K562 (cell line): ENCODE results near the gene PAPSS2. TPM values are rescaled to one million over a fixed set of nuclear protein-coding genes. Genes with fewer than 3 reads are reported as not detected.

Experiments used
- ATAC-seq: fragments of 200-7000 bp; cut with Tn5 transposase; 3 replicates; pipeline ENCODE4 v1.9.1; 2020; ENCODE audit warnings: moderate library complexity
- BruUV-seq: library from RNA; stranded (reverse); fragments of 400-500 nt; replicated peaks from 2 replicates; lab custom pipeline; 2021; lab: Mats Ljungman, UMichigan
- CTCF ChIA-PET: fragments of 300-600 bp; formaldehyde crosslinking; extraction: SDS; loops from one replicate; lab custom pipeline; 2021; ENCODE audit warnings: low intra/inter-chr PET ratio; lab: Yijun Ruan, JAX
- POLR2A ChIA-PET: fragments of 300-600, 350-650 bp; sonication (Branson Sonifier 250); formaldehyde crosslinking; extraction: SDS; loops from one replicate; lab custom pipeline; 2021; ENCODE audit warnings: antibody characterized with exemption, inconsistent platforms; lab: Yijun Ruan, JAX
- DNase-seq, 4 experiments: peaks; one replicate each; pipeline versions ENCODE4 v3.0.0 to v3.0.0-alpha.2; 2011 to 2018; ENCODE audit warnings: low spot score in 3 of 4, mixed read lengths in 3 of 4; ENCODE audit errors: extremely low read depth in 1 of 4
- FAIRE-seq: peaks from 2 replicates; lab custom pipeline; 2011; peaks lifted over from hg19 to GRCh38; lab: Jason Lieb, UNC
- H2AFZ ChIP-seq: 2 replicates; pipeline ENCODE4 v1.6.0; 2011; ENCODE audit warnings: low read depth, low read length, control low read depth, inconsistent platforms
- H3K27ac ChIP-seq: fragments of 200-600 bp; 3 replicates; pipeline ENCODE4 v1.8.0; 2011; ENCODE audit warnings: low read depth, mild to moderate bottlenecking, control low read depth, inconsistent platforms, low read length, moderate library complexity, mixed read lengths; ENCODE audit errors: extremely low read depth
- H3K27me3 ChIP-seq, 2 experiments: fragments of 300-600 bp in 1 of 2; 2 replicates in 1 of 2; 3 replicates in 1 of 2; pipeline versions ENCODE4 v1.6.0 to v1.8.0; 2011; ENCODE audit warnings: inconsistent platforms in 2 of 2, low read length in 2 of 2, mild to moderate bottlenecking in 1 of 2, mixed read lengths in 1 of 2, moderate library complexity in 1 of 2; ENCODE audit not compliant: control insufficient read depth in 2 of 2, insufficient read depth in 2 of 2
- H3K36me3 ChIP-seq: fragments of 300-600 bp; 3 replicates; pipeline ENCODE4 v1.8.0; 2011; ENCODE audit warnings: mild to moderate bottlenecking, low read length, inconsistent platforms; ENCODE audit not compliant: control insufficient read depth, insufficient read depth
- H3K4me1 ChIP-seq, 2 experiments: fragments of 200-600 bp in 1 of 2; replicated peaks in 1 of 2; 2 replicates in 1 of 2; 3 replicates in 1 of 2; pipeline versions ENCODE4 v1.5.1 to v1.8.0; 2011; ENCODE audit warnings: inconsistent platforms in 2 of 2, low read length in 2 of 2, mild to moderate bottlenecking in 1 of 2, mixed read lengths in 1 of 2, moderate library complexity in 1 of 2; ENCODE audit not compliant: control insufficient read depth in 2 of 2, insufficient read depth in 2 of 2
- H3K4me2 ChIP-seq: 2 replicates; pipeline ENCODE4 v1.6.1; 2011; ENCODE audit warnings: low read length, control low read depth, inconsistent platforms, mixed read lengths; ENCODE audit not compliant: insufficient read depth
- H3K4me3 ChIP-seq: fragments of 200-600 bp; sonication (generic), shearing (Covaris generic); 2 replicates; pipeline ENCODE4 v1.5.1; 2016; ENCODE audit warnings: control low read depth, inconsistent platforms
- H3K79me2 ChIP-seq: fragments of 200-600 bp; 3 replicates; pipeline ENCODE4 v1.8.0; 2011; ENCODE audit warnings: low read length, inconsistent platforms; ENCODE audit not compliant: control insufficient read depth, insufficient read depth
- H3K9ac ChIP-seq, 2 experiments: 2 replicates each; pipeline versions ENCODE4 v1.6.0 to v1.6.1; 2011; ENCODE audit warnings: low read depth in 2 of 2, low read length in 2 of 2, control low read depth in 1 of 2, inconsistent platforms in 1 of 2, mild to moderate bottlenecking in 1 of 2, mixed read lengths in 1 of 2; ENCODE audit not compliant: insufficient read depth in 1 of 2
- H3K9me1 ChIP-seq: one replicate; pipeline ENCODE4 v1.6.0; 2011; ENCODE audit warnings: inconsistent platforms, mild to moderate bottlenecking, low read length, moderate library complexity; ENCODE audit not compliant: control insufficient read depth, insufficient read depth
- H3K9me3 ChIP-seq: replicated peaks from 2 replicates; pipeline ENCODE4 v1.5.1; 2011; ENCODE audit warnings: low read depth, low read length, inconsistent platforms; ENCODE audit not compliant: control insufficient read depth, insufficient read depth
- H4K20me1 ChIP-seq: replicated peaks from 2 replicates; pipeline ENCODE4 v1.6.1; 2011; ENCODE audit warnings: low read length, inconsistent platforms, mixed read lengths; ENCODE audit not compliant: control insufficient read depth, insufficient read depth
- CREM ChIP-seq: IDR thresholded peaks from 2 replicates; pipeline ENCODE4 v1.6.1; 2014; ENCODE audit warnings: antibody characterized with exemption, low read depth
- HSF4 ChIP-seq: fragments of 250-450 bp; sonication (Bioruptor Pico); IDR thresholded peaks from 2 replicates; pipeline ENCODE4 v2.1.2; 2022; ENCODE audit warnings: mild to moderate bottlenecking, moderate library complexity, borderline replicate concordance
- KHSRP ChIP-seq: fragments of 450-650 bp; IDR thresholded peaks from 2 replicates; pipeline ENCODE4 v1.6.1; 2017
- PML ChIP-seq: IDR thresholded peaks from 2 replicates; pipeline ENCODE4 v1.6.1; 2012; ENCODE audit warnings: low read length, inconsistent platforms
- RBBP5 ChIP-seq: fragments of 200-600 bp; sonication (generic); IDR thresholded peaks from 2 replicates; pipeline ENCODE4 v1.6.1; 2012; ENCODE audit warnings: borderline replicate concordance, mild to moderate bottlenecking, low read length, control low read depth, inconsistent platforms; ENCODE audit not compliant: insufficient read depth, poor library complexity, severe bottlenecking
- SAFB ChIP-seq: fragments of 200-400 bp; formaldehyde crosslinking; IDR thresholded peaks from 2 replicates; pipeline ENCODE4 v1.6.1; 2017; ENCODE audit warnings: low read depth, low read length, borderline replicate concordance
- ZFPM2 ChIP-seq: fragments of 250-450 bp; sonication (Bioruptor Pico); IDR thresholded peaks from 2 replicates; pipeline ENCODE4 v1.5.1; 2022; ENCODE audit warnings: mild to moderate bottlenecking
- ZNF12 ChIP-seq: sonication (generic); formaldehyde crosslinking; IDR thresholded peaks from 2 replicates; pipeline ENCODE4 v1.4.0; 2020; ENCODE audit warnings: mild to moderate bottlenecking, missing genetic modification reagents
- ZNF146 ChIP-seq: IDR thresholded peaks from one replicate; pipeline ENCODE4 v1.6.1; 2018; ENCODE audit warnings: missing compliant biosample characterization; ENCODE audit not compliant: unreplicated experiment
- ZNF444 ChIP-seq: fragments of 250-450 bp; sonication (Bioruptor Pico); IDR thresholded peaks from 2 replicates; pipeline ENCODE4 v1.4.0; 2020; ENCODE audit warnings: mild to moderate bottlenecking, moderate library complexity
- ZNF583 ChIP-seq: fragments of 250-450 bp; sonication (Bioruptor Pico); IDR thresholded peaks from 2 replicates; pipeline ENCODE4 v1.4.0; 2020
- WGBS: fragments of 100-300 bp; shearing (Covaris generic); methylation state at CpG from one replicate; pipeline ENCODE4 v1.1.6; 2016; ENCODE audit warnings: low coverage, mixed read lengths; ENCODE audit not compliant: insufficient coverage; ENCODE audit errors: missing lambda C conversion rate; 5-methylcytosine and 5-hydroxymethylcytosine counted together
- in situ Hi-C: fragments of 300-500 bp; cut with MboI; formaldehyde crosslinking; loops from 4 replicates; pipeline ENCODE4 v1.15.0; 2018; ENCODE audit warnings: inconsistent platforms, mixed read lengths
- intact Hi-C: fragments of 100-400 bp; cut with micrococcal nuclease; formaldehyde crosslinking; loops from 2 replicates; pipeline ENCODE4 v1.14.2; 2022
- polyA plus RNA-seq, 8 experiments: library from polyadenylated mRNA; depleted of rRNA in 4 of 8; stranded (reverse) in 5 of 8; unstranded in 3 of 8; fragments of >200 nt; fragmentation: Nextera tagmentation in 2 of 8; fragmentation: Illumina TruSeq in 1 of 8; extraction: Ambion mirVana in 2 of 8; extraction: Trizol in 1 of 8; gene quantifications; 2 replicates each; pipeline versions ENCODE4 v1.2.1 to v1.2.3, GENCODE V29; 2011 to 2014; ENCODE audit warnings: inconsistent platforms in 1 of 8, missing spikeins in 1 of 8
- total RNA-seq, 7 experiments: library from RNA; depleted of rRNA in 6 of 7; stranded (reverse); fragments of >200 nt in 6 of 7; fragmentation: Illumina TruSeq in 2 of 7; extraction: Trizol in 2 of 7; gene quantifications; 2 replicates each; pipeline versions ENCODE4 v1.2.1 to v1.2.3, GENCODE V29; 2011 to 2021; ENCODE audit warnings: low replicate concordance in 1 of 7

PAPSS2 gene
- total and polyA plus RNA-seq, 9 of the 15 experiments (the other 6 are each of a cell fraction or from before 2014, with no cell fraction given) = 0.01 to 0.29 TPM; not detected in 7

GRCh38 chr10:87639493-87639892, 20.2 kb upstream of the PAPSS2 start:
- in situ Hi-C loops (no loop called here), intact Hi-C loops (no loop called here)
- Histone ChIP-seq H3K9me3 (no peaks in the 10 kb centered on the region), H3K27me3 (no peaks in the 10 kb centered on the region), H3K4me3 (no peak overlapping the region), H3K27ac (no peak overlapping the region), H3K9ac (no peak overlapping the region), H2AFZ (no peak overlapping the region), H3K9me1 (no peaks in the 10 kb centered on the region), H3K4me1 (no peaks in the 10 kb centered on the region), H4K20me1 (no peaks in the 10 kb centered on the region), H3K79me2 (no peaks in the 10 kb centered on the region), H3K4me2 (no peak overlapping the region), H3K36me3 (no peaks in the 10 kb centered on the region)
- BruUV-seq = no TSS peak
- FAIRE-seq = no peak
- TF ChIP-seq CREM = no peak
- no peak for TF ChIP-seq RBBP5
- no peak for TF ChIP-seq ZFPM2
- TF ChIP-seq ZNF444 (CRISPR knock-in tag) = no peak
- TF ChIP-seq ZNF583 = no peak
- no peak for TF ChIP-seq KHSRP
- no peak for TF ChIP-seq ZNF12
- no peak for TF ChIP-seq PML
- TF ChIP-seq SAFB = no peak
- TF ChIP-seq ZNF146 = no peak
- no peak for TF ChIP-seq HSF4 (CRISPR knock-in tag)
- no peak for DNase-seq
- 18% methylated on average over 3 of the region's 3 CpGs for WGBS
- no peak for ATAC-seq
- CTCF ChIA-PET = no interaction called here
- POLR2A ChIA-PET = no interaction called here
